ENCODE data around the gene NCOA5.

The NCOA5 gene

DNA sequence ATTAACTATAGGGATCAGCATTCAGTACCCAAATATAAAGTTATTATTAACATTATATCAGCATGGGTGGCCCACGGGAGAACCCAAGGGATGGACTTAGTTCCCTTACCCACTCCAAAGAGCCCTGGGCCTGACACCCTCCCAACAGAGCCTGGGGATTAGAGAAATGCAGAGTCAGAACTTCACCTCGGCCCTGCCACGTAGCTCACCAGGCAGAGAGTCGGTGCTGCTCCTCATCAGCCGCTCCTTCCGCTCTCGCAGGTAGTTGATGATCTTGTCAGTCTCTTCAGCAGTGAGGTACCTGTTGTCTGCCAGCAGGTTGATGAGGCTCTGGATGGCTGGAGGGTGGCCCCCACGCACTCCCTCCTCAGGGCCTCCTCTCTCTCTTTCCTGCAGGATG, 26.6 kb downstream of the NCOA5 start:
- no peak for DNase-seq (ENCODE audit: low read depth in 1 of 2, low spot score in 1 of 2)

GRCh38 chr20:46062621-46063020, 27.1 kb downstream of the NCOA5 start:
- no peak for DNase-seq (ENCODE audit: low read depth in 1 of 2, low spot score in 1 of 2)

DNA sequence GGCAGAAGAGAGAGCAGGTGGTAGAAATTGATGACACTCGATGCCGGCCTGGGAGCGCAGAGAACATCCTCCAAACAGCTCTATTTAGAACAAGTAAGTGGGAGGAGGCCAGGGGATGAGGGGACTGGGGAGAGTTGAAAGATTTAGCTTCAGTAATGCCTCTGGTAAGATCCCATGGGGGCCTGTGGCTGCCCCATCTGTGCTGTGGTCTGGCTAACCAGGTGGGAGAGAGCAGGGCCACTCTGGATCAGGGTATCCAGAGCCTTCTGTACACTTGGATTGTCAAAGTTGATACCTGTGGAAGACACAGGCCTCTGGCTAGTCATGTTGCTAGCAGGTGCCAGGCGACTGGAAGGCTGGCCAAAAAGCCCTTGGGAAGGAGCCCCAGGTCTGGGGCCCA, 27.6 kb downstream of the NCOA5 start:
- DNase-seq (ENCODE audit: low read depth in 1 of 2, low spot score in 1 of 2) = no peak

DNA sequence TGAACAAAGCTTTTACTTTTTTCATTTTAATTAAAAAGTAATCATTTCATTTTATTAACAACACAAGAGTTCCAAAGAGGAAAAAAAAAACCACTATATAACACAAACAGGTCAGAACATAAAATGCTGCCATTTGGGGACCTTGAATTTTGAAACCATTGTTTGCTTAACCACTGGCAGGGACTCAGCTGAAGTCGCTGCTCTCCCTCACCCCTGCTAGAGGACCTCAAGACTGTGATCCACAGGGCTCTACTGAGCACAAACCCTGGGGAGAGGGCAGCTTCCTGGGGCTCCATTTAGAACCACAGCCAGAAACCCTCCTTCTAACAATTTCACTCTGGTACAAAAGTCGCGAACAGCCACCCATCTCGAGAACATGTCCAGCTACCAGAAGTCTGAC, 28.8 kb downstream of the NCOA5 start:
- no peak for DNase-seq (ENCODE audit: low read depth in 1 of 2, low spot score in 1 of 2)

DNA sequence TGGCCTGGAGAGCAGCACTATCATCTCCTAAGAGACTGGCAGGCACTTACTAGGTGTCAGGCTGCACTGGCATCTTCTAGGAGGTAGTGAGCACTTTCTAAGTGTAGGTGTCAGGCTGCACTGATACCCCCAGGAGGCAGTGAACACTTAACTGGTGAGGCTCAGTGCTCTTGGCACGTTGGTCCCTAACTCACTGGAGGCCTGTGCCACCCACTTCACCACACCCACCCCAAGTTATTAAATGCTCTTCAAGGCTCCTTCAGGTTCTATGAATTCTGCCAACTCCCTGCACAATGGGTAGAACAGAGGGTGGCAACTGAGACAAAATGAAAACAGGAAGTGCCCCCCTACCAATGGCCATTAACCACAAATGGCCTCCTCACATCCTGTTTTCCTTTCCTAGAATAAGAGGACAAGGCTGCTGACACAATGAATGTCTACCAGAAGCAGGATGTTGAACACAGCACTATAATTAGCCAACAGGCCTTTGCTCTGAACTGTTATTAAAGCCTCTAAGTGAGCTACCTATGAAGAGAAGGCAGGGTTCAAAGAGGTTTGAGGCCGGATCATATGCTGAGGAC, 29.4 kb downstream of the NCOA5 start:
- no peak for DNase-seq (ENCODE audit: low read depth in 1 of 2, low spot score in 1 of 2)

GRCh38 chr20:46058599-46059281, 31.0 kb downstream of the NCOA5 start:
- no peak for DNase-seq (ENCODE audit: low read depth in 1 of 2, low spot score in 1 of 2)

DNA sequence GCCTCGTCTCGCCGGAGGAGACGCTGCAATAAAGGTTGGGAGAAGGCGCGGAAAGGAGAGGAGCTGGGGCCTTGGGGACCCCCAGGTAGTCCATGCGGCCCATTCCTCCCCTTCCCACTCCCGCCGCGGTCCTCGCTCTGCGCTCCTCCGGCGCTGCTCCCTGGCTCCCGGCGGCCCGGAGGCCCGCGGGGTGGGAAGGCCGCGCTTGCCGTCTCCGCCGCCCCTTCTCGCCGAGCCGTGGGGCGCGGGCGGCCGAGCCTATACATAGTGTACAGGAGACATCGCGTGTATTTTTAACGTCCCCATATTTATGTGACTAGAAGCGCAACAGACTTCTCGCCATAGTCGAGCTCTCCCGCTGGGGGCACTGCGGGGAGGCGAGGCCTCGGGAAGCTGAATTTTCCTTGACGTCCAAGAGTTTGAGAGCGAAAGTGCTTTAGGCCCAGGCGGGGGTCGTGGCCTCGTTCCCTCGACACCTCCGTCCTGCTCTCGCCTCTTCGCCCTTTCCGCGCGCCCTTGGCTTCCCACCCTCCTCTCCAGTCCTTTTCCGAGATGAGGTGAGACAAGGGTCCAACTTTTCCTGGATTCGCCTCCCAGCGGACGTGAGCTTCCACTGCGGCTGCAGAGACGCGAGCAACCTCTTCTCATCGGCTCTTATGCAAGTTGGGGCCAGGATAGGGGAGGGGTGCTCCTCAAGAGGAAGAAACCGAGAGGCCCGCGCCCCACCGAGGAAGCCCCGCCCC, 31.7 kb downstream of the NCOA5 start:
- DNase-seq (ENCODE audit: low read depth in 1 of 2, low spot score in 1 of 2) = no peak

- no peak for DNase-seq (ENCODE audit: low read depth in 1 of 2, low spot score in 1 of 2)
Observed at GRCh38 chr20:46056970-46057855, 32.5 kb downstream of the NCOA5 start.

- no peak for DNase-seq (ENCODE audit: low read depth in 1 of 2, low spot score in 1 of 2)
Observed at GRCh38 chr20:46056027-46056833, 33.5 kb downstream of the NCOA5 start.

GRCh38 chr20:46055269-46055668, 34.5 kb downstream of the NCOA5 start:
- no peak for DNase-seq (ENCODE audit: low read depth in 1 of 2, low spot score in 1 of 2)

- no peak for DNase-seq (ENCODE audit: low read depth in 1 of 2, low spot score in 1 of 2)
Observed at GRCh38 chr20:46054606-46055005, 35.2 kb downstream of the NCOA5 start.

GRCh38 chr20:46053416-46053815, 36.3 kb downstream of the NCOA5 start:
- no peak for DNase-seq (ENCODE audit: low read depth in 1 of 2, low spot score in 1 of 2)

DNA sequence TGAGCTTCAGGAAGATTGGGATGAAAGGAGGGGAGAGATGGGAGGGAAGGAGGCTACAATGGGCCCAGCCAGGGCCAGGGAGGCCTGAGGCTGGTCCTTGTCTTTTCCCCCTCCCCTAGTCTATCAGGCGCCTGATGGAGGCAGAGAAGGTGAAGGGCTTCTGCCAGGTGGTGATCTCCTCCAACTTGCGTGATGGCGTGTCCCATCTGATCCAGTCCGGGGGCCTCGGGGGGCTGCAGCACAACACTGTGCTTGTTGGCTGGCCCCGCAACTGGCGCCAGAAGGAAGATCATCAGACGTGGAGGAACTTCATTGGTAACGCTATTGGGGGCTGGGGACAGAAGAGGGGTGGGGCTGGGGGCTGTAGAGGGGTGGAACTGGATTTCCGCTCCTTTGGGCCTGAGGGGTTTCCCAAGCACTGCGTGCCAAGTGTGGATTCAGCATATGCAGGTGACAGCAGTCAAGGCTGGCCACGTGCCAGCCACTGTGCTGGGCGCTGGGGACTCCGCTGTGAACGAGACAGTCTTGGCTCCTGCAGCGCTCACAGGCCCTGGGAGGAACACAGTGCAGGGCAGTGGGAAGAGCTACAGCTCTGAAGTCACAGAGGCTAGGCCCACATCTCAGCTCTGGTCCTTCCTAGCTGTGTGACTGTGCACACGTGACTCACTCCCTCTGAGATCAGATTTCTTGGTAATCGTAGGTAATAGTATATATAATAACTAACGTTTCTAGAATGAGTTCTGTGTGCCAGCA, 38.0 kb downstream of the NCOA5 start:
- no peak for DNase-seq (ENCODE audit: low read depth in 1 of 2, low spot score in 1 of 2)

- DNase-seq (ENCODE audit: low read depth in 1 of 2, low spot score in 1 of 2) = no peak
Observed at GRCh38 chr20:46050885-46051284, 38.9 kb downstream of the NCOA5 start.

GRCh38 chr20:46050444-46050843, 39.3 kb downstream of the NCOA5 start:
- no peak for DNase-seq (ENCODE audit: low read depth in 1 of 2, low spot score in 1 of 2)

GRCh38 chr20:46049815-46050214, 39.9 kb downstream of the NCOA5 start:
- DNase-seq (ENCODE audit: low read depth in 1 of 2, low spot score in 1 of 2) = no peak

DNA sequence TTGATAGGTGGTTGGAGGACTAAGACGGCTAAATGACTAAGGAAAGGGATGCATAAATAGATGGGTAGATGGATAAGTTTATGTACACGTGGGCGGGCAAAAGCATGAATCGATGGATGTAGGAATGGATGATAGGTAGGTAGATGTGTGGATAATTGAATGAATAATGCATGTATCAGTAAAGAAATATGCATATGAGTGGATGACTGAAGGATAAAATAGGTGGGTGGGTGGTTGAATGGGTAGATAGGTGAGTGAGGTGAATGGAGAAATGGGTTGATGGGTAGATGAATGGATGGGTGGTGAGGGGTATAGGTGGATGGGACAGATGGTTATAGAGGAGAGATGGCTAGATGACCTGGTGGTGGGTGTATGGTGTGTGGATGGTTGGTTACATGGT, 40.6 kb downstream of the NCOA5 start:
- no peak for DNase-seq (ENCODE audit: low read depth in 1 of 2, low spot score in 1 of 2)

DNA sequence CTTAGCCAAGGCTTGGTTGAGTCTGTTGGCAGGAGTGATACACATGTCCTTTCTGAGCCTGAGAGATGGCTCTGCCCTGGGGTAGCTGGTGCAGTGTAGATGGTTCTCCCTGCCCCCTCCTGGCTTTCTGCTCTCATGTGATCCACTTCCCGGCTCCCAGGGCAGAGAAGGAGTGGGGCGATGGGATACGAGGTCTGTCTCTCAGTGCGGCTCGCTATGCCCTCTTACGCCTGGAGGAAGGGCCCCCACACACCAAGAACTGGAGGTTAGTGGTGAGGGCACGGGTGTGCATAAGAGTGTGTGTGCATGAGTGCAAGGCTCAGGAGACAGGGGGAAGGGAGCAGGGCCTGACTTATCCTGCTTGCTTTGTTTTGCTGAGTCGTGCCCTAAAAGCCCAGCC, 41.9 kb downstream of the NCOA5 start:
- no peak for DNase-seq (ENCODE audit: low read depth in 1 of 2, low spot score in 1 of 2)

DNA sequence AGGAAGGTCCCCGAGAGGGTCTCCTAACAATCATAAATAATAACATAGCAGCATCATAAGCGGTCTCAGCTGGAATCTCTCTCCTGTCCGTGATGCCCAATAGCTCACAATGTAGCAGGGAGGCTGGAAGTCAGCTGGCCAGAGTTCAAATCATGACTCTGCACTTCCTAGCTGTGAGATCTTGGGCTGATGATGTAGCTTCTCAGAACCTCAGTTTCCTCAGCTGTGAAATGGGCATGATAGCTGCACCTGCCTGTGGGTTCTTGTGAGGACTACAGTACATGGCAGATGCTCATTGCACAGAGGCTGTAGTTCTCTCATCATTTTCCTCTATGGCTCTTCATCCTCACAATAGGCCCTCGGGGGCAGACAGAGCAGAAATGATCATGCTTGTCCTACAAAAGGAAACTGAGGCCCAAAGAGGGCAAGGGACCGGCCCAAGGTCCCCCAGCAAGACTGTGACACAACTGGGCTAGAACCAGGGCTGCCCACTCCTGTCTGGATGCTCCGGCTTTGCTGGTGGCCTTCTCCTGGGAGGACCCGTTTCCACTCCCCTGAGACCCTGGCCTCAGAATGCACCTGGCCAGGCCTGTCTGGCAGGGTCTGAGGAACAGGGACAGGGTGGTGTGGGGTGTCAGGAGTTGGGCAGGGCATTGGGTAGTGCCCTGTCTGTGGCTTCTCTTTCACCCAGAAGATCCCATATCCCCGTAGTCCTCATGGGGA, 43.0 kb downstream of the NCOA5 start:
- no peak for DNase-seq (ENCODE audit: low read depth in 1 of 2, low spot score in 1 of 2)
